ENCODE measurements around the gene TRMT11.

DNA sequence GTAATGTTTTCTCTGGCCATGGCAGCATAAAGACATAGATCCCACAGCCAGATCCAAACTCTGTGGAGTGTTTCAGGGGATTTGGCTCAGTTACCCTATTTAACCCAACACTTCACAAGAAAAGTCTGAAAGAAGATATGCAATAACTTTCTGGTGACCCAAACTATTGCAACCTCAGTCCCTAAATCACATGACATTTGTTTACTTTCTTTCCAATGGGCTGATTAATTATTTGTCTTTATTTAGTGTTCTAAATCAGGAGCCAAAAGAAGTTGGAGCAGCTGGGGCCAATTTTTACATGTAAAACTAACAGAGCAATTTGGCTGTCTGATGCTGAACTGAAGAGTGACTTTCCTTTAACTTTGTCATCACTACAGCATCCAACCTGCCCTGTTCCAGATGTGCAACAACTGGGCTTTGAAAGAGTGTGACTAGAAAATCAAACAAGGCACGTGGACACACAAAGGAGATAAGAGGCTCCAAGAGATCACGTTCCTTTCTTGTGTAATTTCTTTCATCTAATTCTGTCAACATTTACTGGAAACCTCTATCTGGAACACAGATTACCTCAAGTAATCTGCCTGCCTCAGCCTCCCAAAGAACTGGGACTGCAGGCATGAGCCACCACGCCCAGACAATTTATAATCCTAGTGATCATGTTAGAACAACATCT, 90.8 kb downstream of the TRMT11 start:
- TF ChIP-seq, protein P1, sequence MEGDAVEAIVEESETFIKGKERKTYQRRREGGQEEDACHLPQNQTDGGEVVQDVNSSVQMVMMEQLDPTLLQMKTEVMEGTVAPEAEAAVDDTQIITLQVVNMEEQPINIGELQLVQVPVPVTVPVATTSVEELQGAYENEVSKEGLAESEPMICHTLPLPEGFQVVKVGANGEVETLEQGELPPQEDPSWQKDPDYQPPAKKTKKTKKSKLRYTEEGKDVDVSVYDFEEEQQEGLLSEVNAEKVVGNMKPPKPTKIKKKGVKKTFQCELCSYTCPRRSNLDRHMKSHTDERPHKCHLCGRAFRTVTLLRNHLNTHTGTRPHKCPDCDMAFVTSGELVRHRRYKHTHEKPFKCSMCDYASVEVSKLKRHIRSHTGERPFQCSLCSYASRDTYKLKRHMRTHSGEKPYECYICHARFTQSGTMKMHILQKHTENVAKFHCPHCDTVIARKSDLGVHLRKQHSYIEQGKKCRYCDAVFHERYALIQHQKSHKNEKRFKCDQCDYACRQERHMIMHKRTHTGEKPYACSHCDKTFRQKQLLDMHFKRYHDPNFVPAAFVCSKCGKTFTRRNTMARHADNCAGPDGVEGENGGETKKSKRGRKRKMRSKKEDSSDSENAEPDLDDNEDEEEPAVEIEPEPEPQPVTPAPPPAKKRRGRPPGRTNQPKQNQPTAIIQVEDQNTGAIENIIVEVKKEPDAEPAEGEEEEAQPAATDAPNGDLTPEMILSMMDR (IDR thresholded peaks at IDR 0.05) = no peak
- no peak for TF ChIP-seq POLR2A (IDR thresholded peaks at IDR 0.05)
